Osteocyte (in vitro differentiated cells): ENCODE data around the gene ATF7. TPM values are rescaled to one million over a fixed set of nuclear protein-coding genes. Genes with fewer than 3 reads are reported as not detected.

Experiments used
- DNase-seq: peaks from one replicate; pipeline ENCODE4 v3.0.0; 2021; ENCODE audit warnings: mixed read lengths; ENCODE audit not compliant: unreplicated experiment; ENCODE audit errors: extremely low spot score
- H3K27ac Mint-ChIP-seq: one replicate; pipeline ENCODE4 v1.8.0; 2021; ENCODE audit warnings: mild to moderate bottlenecking, mixed read lengths; ENCODE audit not compliant: unreplicated experiment
- H3K27me3 Mint-ChIP-seq: one replicate; pipeline ENCODE4 v1.8.0; 2021; ENCODE audit warnings: mixed read lengths; ENCODE audit not compliant: unreplicated experiment
- H3K36me3 Mint-ChIP-seq: one replicate; pipeline ENCODE4 v1.8.0; 2021; ENCODE audit warnings: mixed read lengths; ENCODE audit not compliant: unreplicated experiment
- H3K4me1 Mint-ChIP-seq: one replicate; pipeline ENCODE4 v1.8.0; 2021; ENCODE audit warnings: mixed read lengths; ENCODE audit not compliant: unreplicated experiment
- H3K4me3 Mint-ChIP-seq: one replicate; pipeline ENCODE4 v1.8.0; 2021; ENCODE audit warnings: mild to moderate bottlenecking, moderate library complexity, mixed read lengths; ENCODE audit not compliant: unreplicated experiment
- H3K9me3 Mint-ChIP-seq: one replicate; pipeline ENCODE4 v1.8.0; 2021; ENCODE audit warnings: mixed read lengths; ENCODE audit not compliant: unreplicated experiment
- total RNA-seq: library from RNA; stranded (reverse); gene quantifications from 2 replicates; pipeline ENCODE4 v1.2.1, GENCODE V29; 2021
- TF ChIP-seq, protein P1 (sequence below): fragments of 200-600 bp; sonication (generic); IDR thresholded peaks from 2 replicates; pipeline ENCODE4 v1.5.0; 2021; ENCODE audit warnings: antibody characterized with exemption, mild to moderate bottlenecking, moderate library complexity

The ATF7 gene
- total RNA-seq, 1 donor from 2014 or later = 50.0 TPM

DNA sequence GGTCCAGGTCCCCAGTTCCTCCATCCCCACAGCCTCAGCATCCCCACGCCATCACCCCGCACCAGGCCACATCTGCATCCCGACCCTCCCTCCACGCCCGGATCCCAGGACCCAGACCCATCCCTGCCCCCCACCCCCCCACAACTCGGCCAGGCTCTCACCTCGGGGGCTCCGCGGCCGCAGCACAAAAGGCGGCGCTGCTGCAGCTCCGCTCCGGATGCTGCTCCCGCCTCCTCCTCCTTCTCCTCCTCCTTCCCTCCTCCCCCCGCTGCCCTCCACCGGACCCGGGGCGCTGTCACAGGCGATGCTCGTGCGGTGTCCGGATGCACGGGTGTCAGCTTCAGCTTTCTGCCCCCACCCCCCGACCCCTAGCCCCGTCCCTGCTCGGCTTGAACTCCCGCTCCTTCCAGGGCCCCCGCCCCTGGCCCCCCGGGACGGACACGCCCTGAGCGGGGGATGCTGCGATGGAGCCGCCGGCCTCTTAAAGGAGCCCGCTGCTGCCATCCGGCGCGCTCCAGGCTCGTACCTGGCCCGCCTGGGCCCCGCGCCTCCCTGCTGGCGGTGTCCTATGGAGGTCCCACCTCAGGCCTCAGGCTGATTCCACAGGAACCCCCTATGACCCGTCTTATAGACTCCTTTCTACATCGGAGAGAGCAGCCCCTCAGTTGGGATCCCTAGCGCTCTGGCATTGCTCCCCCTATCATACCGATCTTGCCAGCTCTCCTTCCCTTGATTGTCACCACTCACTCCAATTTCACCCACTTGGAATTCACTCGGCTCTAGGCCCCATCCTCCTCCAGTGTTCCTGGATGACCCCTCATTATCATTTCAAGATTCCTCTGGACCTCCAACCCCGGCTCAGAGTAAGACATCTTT is 126.7 kb downstream of the ATF7 start, which contains the start of gene MAP3K12:
MAP3K12 (minus strand) TSS at position 193 of the 876 bp plus-strand sequence. CDS start 12,067 bp downstream, outside the sequence.
- H3K9me3 Mint-ChIP-seq = no peaks in the 10 kb centered on the region
- TF ChIP-seq, protein P1, sequence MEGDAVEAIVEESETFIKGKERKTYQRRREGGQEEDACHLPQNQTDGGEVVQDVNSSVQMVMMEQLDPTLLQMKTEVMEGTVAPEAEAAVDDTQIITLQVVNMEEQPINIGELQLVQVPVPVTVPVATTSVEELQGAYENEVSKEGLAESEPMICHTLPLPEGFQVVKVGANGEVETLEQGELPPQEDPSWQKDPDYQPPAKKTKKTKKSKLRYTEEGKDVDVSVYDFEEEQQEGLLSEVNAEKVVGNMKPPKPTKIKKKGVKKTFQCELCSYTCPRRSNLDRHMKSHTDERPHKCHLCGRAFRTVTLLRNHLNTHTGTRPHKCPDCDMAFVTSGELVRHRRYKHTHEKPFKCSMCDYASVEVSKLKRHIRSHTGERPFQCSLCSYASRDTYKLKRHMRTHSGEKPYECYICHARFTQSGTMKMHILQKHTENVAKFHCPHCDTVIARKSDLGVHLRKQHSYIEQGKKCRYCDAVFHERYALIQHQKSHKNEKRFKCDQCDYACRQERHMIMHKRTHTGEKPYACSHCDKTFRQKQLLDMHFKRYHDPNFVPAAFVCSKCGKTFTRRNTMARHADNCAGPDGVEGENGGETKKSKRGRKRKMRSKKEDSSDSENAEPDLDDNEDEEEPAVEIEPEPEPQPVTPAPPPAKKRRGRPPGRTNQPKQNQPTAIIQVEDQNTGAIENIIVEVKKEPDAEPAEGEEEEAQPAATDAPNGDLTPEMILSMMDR = no peak
- peaks cover under 1% of the 10 kb centered on the region for H3K36me3 Mint-ChIP-seq
- DNase-seq = no peak
- peak within 1 kb of the TSS; percentile 78 for H3K4me3 Mint-ChIP-seq
- H3K27me3 Mint-ChIP-seq = no peaks in the 10 kb centered on the region
- H3K4me1 Mint-ChIP-seq = peaks cover 44% of the 10 kb centered on the region
- peak within 1 kb of the TSS; percentile 96 for H3K27ac Mint-ChIP-seq

DNA sequence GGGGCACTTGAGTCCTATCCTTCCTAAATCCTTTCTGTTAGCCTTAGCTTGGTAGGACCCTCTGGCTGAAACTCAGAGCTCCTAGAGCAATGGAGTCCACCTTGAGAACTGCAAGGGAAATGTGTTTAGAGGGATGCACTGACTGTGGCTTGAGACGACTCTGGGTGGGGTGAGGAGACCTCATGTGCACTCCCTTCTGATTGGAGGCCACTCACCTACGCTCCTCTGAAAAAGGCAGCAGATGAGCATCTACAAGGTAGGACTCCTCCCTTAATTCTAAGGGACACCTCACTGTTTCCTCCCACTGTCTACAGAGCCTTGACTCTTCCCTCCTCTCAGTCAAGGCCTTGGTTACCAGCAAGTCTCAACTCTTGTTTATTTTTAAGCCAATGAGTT is 127.9 kb downstream of the ATF7 start:
- H3K4me1 Mint-ChIP-seq = peaks cover 52% of the 10 kb centered on the region
- TF ChIP-seq, protein P1 = no peak
- H3K9me3 Mint-ChIP-seq = no peaks in the 10 kb centered on the region
- no peaks in the 10 kb centered on the region for H3K27me3 Mint-ChIP-seq
- H3K4me3 Mint-ChIP-seq = peak overlapping the region; percentile 78
- no peak for DNase-seq
- H3K36me3 Mint-ChIP-seq = no peaks in the 10 kb centered on the region
- H3K27ac Mint-ChIP-seq = peak overlapping the region; percentile 54

DNA sequence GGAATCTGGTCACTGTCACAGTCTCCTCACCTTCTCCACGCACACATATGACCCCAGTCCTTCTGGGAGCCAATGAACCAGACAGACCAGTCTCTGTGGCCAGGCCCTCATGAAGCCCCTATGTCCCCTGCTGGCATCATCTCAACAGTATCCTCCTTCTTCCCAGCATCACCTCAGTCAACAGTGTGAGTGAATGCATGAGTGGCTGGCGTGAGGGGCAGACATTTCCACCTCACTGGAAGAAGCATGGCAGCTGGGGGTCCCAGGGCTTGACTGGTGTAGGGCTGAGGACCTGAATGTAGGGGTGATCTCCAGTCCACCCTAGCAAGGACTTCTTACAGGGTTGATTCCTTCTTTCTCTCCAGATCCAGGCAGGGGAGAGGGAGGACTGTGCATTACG is 128.7 kb downstream of the ATF7 start:
- H3K9me3 Mint-ChIP-seq = no peaks in the 10 kb centered on the region
- H3K27me3 Mint-ChIP-seq = no peaks in the 10 kb centered on the region
- DNase-seq = no peak
- H3K27ac Mint-ChIP-seq = no peak overlapping the region
- H3K4me3 Mint-ChIP-seq = no peak overlapping the region
- TF ChIP-seq, protein P1 = no peak
- peaks cover 52% of the 10 kb centered on the region for H3K4me1 Mint-ChIP-seq
- H3K36me3 Mint-ChIP-seq = no peaks in the 10 kb centered on the region

DNA sequence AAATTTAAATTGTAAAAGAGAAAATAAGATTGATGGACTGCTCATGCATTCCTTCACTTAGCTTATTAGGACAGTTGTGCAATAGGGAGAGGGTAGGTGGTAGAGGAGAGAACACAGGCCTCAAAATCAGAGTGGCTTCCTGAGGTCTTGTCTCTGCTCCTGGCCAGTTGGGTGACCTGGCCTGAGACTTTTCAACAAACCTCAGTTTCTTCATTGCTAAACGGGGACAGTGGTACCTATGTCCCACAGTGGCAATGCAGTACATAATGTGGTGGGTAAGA is 129.5 kb downstream of the ATF7 start:
- Mint-ChIP-seq H3K27ac (peak overlapping the region; percentile 70), H3K27me3 (no peaks in the 10 kb centered on the region), H3K4me3 (peak overlapping the region; percentile 14), H3K4me1 (peaks cover 53% of the 10 kb centered on the region), H3K9me3 (no peaks in the 10 kb centered on the region), H3K36me3 (no peaks in the 10 kb centered on the region)
- DNase-seq = no peak
- TF ChIP-seq, protein P1 = no peak

DNA sequence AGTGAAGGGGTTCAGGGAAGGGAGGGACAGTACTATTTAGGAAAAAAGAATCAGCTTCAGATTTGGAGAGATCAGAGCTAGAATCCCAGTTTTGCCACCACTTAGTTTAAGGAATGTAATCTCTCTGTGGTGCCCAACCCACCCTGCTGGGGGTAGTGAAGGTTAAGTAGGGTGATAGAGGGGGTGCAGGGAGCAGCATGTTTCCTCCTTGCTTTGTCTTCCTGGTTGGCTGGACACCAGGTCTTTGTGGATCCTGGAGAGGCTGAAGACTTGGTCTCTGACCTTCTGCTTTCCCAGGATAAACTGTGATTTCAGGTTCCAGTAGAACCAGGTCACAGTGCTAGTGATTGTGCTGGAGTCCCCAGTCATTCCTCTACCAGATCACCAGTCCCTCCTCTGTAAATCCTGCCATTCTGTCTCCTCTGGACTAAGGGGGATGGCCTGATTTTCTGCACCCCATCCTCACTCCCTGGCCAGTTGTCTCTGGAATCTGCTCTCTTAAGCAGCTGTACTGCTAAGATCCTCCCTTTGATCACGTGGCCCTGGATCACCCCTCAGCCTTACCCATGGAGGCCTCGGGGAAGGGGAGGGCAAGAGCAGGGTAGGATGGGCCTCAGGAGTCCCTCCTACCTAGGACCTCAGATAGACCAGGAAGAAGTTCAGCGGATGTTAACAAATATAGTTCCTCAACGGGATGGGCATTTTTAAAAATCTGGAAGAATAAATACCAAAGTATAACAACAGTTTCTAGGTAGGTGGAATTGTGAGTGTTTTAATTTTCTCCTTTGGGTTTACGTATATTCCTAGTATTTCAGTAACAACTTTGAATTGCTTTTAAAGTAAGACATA is 130.1 kb downstream of the ATF7 start:
- peaks cover 54% of the 10 kb centered on the region for H3K4me1 Mint-ChIP-seq
- H3K9me3 Mint-ChIP-seq = no peaks in the 10 kb centered on the region
- H3K27ac Mint-ChIP-seq = peak overlapping the region; percentile 70
- TF ChIP-seq, protein P1 = no peak
- no peak for DNase-seq
- H3K4me3 Mint-ChIP-seq = peak overlapping the region; percentile 51
- H3K36me3 Mint-ChIP-seq = no peaks in the 10 kb centered on the region
- no peaks in the 10 kb centered on the region for H3K27me3 Mint-ChIP-seq
